ENCODE results near the gene CBX6. TPM values are rescaled to one million over a fixed set of nuclear protein-coding genes. Genes with fewer than 3 reads are reported as not detected.

CBX6 gene
- total and polyA plus RNA-seq, 7 experiments from 2014 or later = 6.3 to 77.0 (median 72.4) TPM

Other genes with a start within 250 kb of the CBX6 start
- gene FAM227A, start 215.8 kb downstream of the CBX6 start, total RNA-seq = 1 to 10 TPM in 1 of 5 experiments, under 1 TPM in 3, not detected in 1; 0.05 to 1.0 (median 0.30) TPM
- not detected for gene FAM227A, start 215.8 kb downstream of the CBX6 start, polyA plus RNA-seq
- 10 to 100 TPM; 12.2 to 39.9 (median 15.2) TPM for gene CBY1, start 215.6 kb downstream of the CBX6 start, total RNA-seq
- 10 to 100 TPM in 1 of 2 donors, 1 to 10 TPM in 1; 8.1 to 11.2 TPM for gene CBY1, start 215.6 kb downstream of the CBX6 start, polyA plus RNA-seq
- 10 to 100 TPM; 45.0 to 92.4 (median 50.6) TPM for gene TOMM22, start 190.3 kb downstream of the CBX6 start, total RNA-seq
- 10 to 100 TPM; 47.3 to 53.1 TPM for gene TOMM22, start 190.3 kb downstream of the CBX6 start, polyA plus RNA-seq
- gene JOSD1, start 171.3 kb downstream of the CBX6 start, total RNA-seq = 100 to 1,000 TPM in 2 of 5 experiments, 10 to 100 TPM in 3; 60.6 to 175 (median 74.9) TPM
- 1 to 10 TPM; 7.4 to 8.1 TPM for gene JOSD1, start 171.3 kb downstream of the CBX6 start, polyA plus RNA-seq
- gene GTPBP1, start 166.3 kb downstream of the CBX6 start, total RNA-seq = 100 to 1,000 TPM in 2 of 5 experiments, 10 to 100 TPM in 3; 79.1 to 209 (median 91.9) TPM
- gene GTPBP1, start 166.3 kb downstream of the CBX6 start, polyA plus RNA-seq = 10 to 100 TPM; 16.9 to 32.8 TPM
- 100 to 1,000 TPM; 509 to 977 (median 558) TPM for gene SUN2, start 116.2 kb downstream of the CBX6 start, total RNA-seq
- 100 to 1,000 TPM; 397 to 696 TPM for gene SUN2, start 116.2 kb downstream of the CBX6 start, polyA plus RNA-seq
- 10 to 100 TPM in 2 of 5 experiments, 1 to 10 TPM in 3; 5.0 to 11.1 (median 8.9) TPM for gene DNAL4, start 78.1 kb downstream of the CBX6 start, total RNA-seq
- gene DNAL4, start 78.1 kb downstream of the CBX6 start, polyA plus RNA-seq = 10 to 100 TPM in 1 of 2 donors, 1 to 10 TPM in 1; 9.8 to 15.0 TPM
- gene NPTXR, start 28.2 kb downstream of the CBX6 start, total RNA-seq = 10 to 100 TPM in 2 of 5 experiments, 1 to 10 TPM in 2, under 1 TPM in 1; 0.85 to 12.9 (median 7.8) TPM
- gene NPTXR, start 28.2 kb downstream of the CBX6 start, polyA plus RNA-seq = 1 to 10 TPM; 1.1 to 1.4 TPM
- 10 to 100 TPM in 2 of 5 experiments, not detected in 3; 15.7 to 79.1 TPM for gene APOBEC3A, start 85.4 kb upstream of the CBX6 start, total RNA-seq
- under 1 TPM in 1 of 2 donors, not detected in 1; 0.13 TPM for gene APOBEC3A, start 85.4 kb upstream of the CBX6 start, polyA plus RNA-seq
- gene APOBEC3B, start 110.1 kb upstream of the CBX6 start, total RNA-seq = 10 to 100 TPM in 2 of 5 experiments, 1 to 10 TPM in 1, under 1 TPM in 1, not detected in 1; 0.30 to 16.0 (median 7.1) TPM
- not detected for gene APOBEC3B, start 110.1 kb upstream of the CBX6 start, polyA plus RNA-seq
- gene APOBEC3C, start 142.0 kb upstream of the CBX6 start, total RNA-seq = 100 to 1,000 TPM in 1 of 5 experiments, 10 to 100 TPM in 4; 16.4 to 102 (median 20.5) TPM
- gene APOBEC3C, start 142.0 kb upstream of the CBX6 start, polyA plus RNA-seq = 10 to 100 TPM; 41.2 to 46.2 TPM
- 10 to 100 TPM; 10.9 to 40.8 (median 19.1) TPM for gene APOBEC3D, start 148.9 kb upstream of the CBX6 start, total RNA-seq
- gene APOBEC3D, start 148.9 kb upstream of the CBX6 start, polyA plus RNA-seq = 1 to 10 TPM; 7.0 to 9.4 TPM
- 10 to 100 TPM; 12.5 to 40.4 (median 12.7) TPM for gene APOBEC3F, start 168.6 kb upstream of the CBX6 start, total RNA-seq
- gene APOBEC3F, start 168.6 kb upstream of the CBX6 start, polyA plus RNA-seq = 1 to 10 TPM; 4.9 to 9.1 TPM
- gene APOBEC3G, start 205.1 kb upstream of the CBX6 start, total RNA-seq = 10 to 100 TPM; 18.5 to 93.2 (median 21.0) TPM
- 10 to 100 TPM; 22.9 to 32.7 TPM for gene APOBEC3G, start 205.1 kb upstream of the CBX6 start, polyA plus RNA-seq
- gene APOBEC3H, start 225.0 kb upstream of the CBX6 start, total RNA-seq = 10 to 100 TPM in 1 of 5 experiments, 1 to 10 TPM in 1, under 1 TPM in 2, not detected in 1; 0.29 to 31.3 (median 1.5) TPM
- gene APOBEC3H, start 225.0 kb upstream of the CBX6 start, polyA plus RNA-seq = not detected